ENCODE measurements around the gene TUBA1A. TPM values are rescaled to one million over a fixed set of nuclear protein-coding genes. Genes with fewer than 3 reads are reported as not detected.
"Not testable (repeated sequence)": the region's sequence is repeated elsewhere in the genome, so short reads cannot be mapped to it uniquely, and the experiment has no call there.

TUBA1A gene
- total RNA-seq, 1 donor: 478 TPM

GRCh38 chr12:49170924-49171323, 18.0 kb downstream of the TUBA1A start:
- H3K79me2 ChIP-seq (ENCODE audit: insufficient read depth, low read length): no peaks in the 10 kb centered on the region
- no peaks in the 10 kb centered on the region for H4K20me1 ChIP-seq (ENCODE audit: insufficient read depth, low read length)
- no peak for DNase-seq (ENCODE audit: insufficient read length, low spot score, missing footprints)
- H3K27me3 ChIP-seq (ENCODE audit: insufficient read depth, low read length): no peaks in the 10 kb centered on the region
- TF ChIP-seq, protein P1, sequence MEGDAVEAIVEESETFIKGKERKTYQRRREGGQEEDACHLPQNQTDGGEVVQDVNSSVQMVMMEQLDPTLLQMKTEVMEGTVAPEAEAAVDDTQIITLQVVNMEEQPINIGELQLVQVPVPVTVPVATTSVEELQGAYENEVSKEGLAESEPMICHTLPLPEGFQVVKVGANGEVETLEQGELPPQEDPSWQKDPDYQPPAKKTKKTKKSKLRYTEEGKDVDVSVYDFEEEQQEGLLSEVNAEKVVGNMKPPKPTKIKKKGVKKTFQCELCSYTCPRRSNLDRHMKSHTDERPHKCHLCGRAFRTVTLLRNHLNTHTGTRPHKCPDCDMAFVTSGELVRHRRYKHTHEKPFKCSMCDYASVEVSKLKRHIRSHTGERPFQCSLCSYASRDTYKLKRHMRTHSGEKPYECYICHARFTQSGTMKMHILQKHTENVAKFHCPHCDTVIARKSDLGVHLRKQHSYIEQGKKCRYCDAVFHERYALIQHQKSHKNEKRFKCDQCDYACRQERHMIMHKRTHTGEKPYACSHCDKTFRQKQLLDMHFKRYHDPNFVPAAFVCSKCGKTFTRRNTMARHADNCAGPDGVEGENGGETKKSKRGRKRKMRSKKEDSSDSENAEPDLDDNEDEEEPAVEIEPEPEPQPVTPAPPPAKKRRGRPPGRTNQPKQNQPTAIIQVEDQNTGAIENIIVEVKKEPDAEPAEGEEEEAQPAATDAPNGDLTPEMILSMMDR (IDR thresholded peaks at IDR 0.05; ENCODE audit: extremely low read depth, low read depth, low read length): no peak
- no peaks in the 10 kb centered on the region for H3K9me3 ChIP-seq (ENCODE audit: low read depth, low read length)
- no peaks in the 10 kb centered on the region for H3K4me1 ChIP-seq (ENCODE audit: insufficient read depth, low read length)
- no peak overlapping the region for H2AFZ ChIP-seq (ENCODE audit: low read length)
- no peak overlapping the region for H3K4me3 ChIP-seq (ENCODE audit: insufficient read depth, low read length)
- no peaks in the 10 kb centered on the region for H3K36me3 ChIP-seq (ENCODE audit: insufficient read depth, low read length)
- no peak overlapping the region for H3K27ac ChIP-seq (ENCODE audit: low read depth, low read length)
- no peak overlapping the region for H3K4me2 ChIP-seq (ENCODE audit: insufficient read depth, low read length)

GRCh38 chr12:49165114-49165513, 23.8 kb downstream of the TUBA1A start:
- H3K4me2 ChIP-seq (ENCODE audit: insufficient read depth, low read length): no peak overlapping the region
- no peak for DNase-seq (ENCODE audit: insufficient read length, low spot score, missing footprints)
- H3K27me3 ChIP-seq (ENCODE audit: insufficient read depth, low read length): no peaks in the 10 kb centered on the region
- H4K20me1 ChIP-seq (ENCODE audit: insufficient read depth, low read length): no peaks in the 10 kb centered on the region
- no peaks in the 10 kb centered on the region for H3K79me2 ChIP-seq (ENCODE audit: insufficient read depth, low read length)
- TF ChIP-seq, protein P1 (IDR thresholded peaks at IDR 0.05; ENCODE audit: extremely low read depth, low read depth, low read length): no peak
- H3K4me3 ChIP-seq (ENCODE audit: insufficient read depth, low read length): no peak overlapping the region
- no peak overlapping the region for H2AFZ ChIP-seq (ENCODE audit: low read length)
- no peaks in the 10 kb centered on the region for H3K36me3 ChIP-seq (ENCODE audit: insufficient read depth, low read length)
- H3K4me1 ChIP-seq (ENCODE audit: insufficient read depth, low read length): no peaks in the 10 kb centered on the region
- H3K9me3 ChIP-seq (ENCODE audit: low read depth, low read length): no peaks in the 10 kb centered on the region
- H3K27ac ChIP-seq (ENCODE audit: low read depth, low read length): no peak overlapping the region

- H4K20me1 ChIP-seq (ENCODE audit: insufficient read depth, low read length); H3K4me1 ChIP-seq (ENCODE audit: insufficient read depth, low read length); H3K27ac ChIP-seq (ENCODE audit: low read depth, low read length); H3K27me3 ChIP-seq (ENCODE audit: insufficient read depth, low read length); H3K4me2 ChIP-seq (ENCODE audit: insufficient read depth, low read length); H3K9me3 ChIP-seq (ENCODE audit: low read depth, low read length); H3K36me3 ChIP-seq (ENCODE audit: insufficient read depth, low read length); DNase-seq (ENCODE audit: insufficient read length, low spot score, missing footprints); H3K4me3 ChIP-seq (ENCODE audit: insufficient read depth, low read length); H2AFZ ChIP-seq (ENCODE audit: low read length); H3K79me2 ChIP-seq (ENCODE audit: insufficient read depth, low read length): not testable (repeated sequence)
These were observed 27.0 kb downstream of the TUBA1A start for GRCh38 chr12:49161901-49162300.

GRCh38 chr12:49161092-49161795, 27.6 kb downstream of the TUBA1A start:
- Histone ChIP-seq H2AFZ (ENCODE audit: low read length) (no peak overlapping the region), H3K27me3 (ENCODE audit: insufficient read depth, low read length) (no peaks in the 10 kb centered on the region), H3K36me3 (ENCODE audit: insufficient read depth, low read length) (no peaks in the 10 kb centered on the region), H3K4me1 (ENCODE audit: insufficient read depth, low read length) (no peaks in the 10 kb centered on the region), H3K4me3 (ENCODE audit: insufficient read depth, low read length) (no peak overlapping the region), H3K9me3 (ENCODE audit: low read depth, low read length) (no peaks in the 10 kb centered on the region), H3K79me2 (ENCODE audit: insufficient read depth, low read length) (no peaks in the 10 kb centered on the region), H4K20me1 (ENCODE audit: insufficient read depth, low read length) (no peaks in the 10 kb centered on the region), H3K4me2 (ENCODE audit: insufficient read depth, low read length) (no peak overlapping the region), H3K27ac (ENCODE audit: low read depth, low read length) (no peak overlapping the region)
- no peak for DNase-seq (ENCODE audit: insufficient read length, low spot score, missing footprints)
- TF ChIP-seq, protein P1 (IDR thresholded peaks at IDR 0.05; ENCODE audit: extremely low read depth, low read depth, low read length): no peak
